Measurements from ENCODE around the gene NLRP1.

Gene NLRP1

GRCh38 chr17:5561736-5562571 is 22.4 kb downstream of the NLRP1 start:
- TF ChIP-seq, protein P1, sequence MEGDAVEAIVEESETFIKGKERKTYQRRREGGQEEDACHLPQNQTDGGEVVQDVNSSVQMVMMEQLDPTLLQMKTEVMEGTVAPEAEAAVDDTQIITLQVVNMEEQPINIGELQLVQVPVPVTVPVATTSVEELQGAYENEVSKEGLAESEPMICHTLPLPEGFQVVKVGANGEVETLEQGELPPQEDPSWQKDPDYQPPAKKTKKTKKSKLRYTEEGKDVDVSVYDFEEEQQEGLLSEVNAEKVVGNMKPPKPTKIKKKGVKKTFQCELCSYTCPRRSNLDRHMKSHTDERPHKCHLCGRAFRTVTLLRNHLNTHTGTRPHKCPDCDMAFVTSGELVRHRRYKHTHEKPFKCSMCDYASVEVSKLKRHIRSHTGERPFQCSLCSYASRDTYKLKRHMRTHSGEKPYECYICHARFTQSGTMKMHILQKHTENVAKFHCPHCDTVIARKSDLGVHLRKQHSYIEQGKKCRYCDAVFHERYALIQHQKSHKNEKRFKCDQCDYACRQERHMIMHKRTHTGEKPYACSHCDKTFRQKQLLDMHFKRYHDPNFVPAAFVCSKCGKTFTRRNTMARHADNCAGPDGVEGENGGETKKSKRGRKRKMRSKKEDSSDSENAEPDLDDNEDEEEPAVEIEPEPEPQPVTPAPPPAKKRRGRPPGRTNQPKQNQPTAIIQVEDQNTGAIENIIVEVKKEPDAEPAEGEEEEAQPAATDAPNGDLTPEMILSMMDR (IDR thresholded peaks at IDR 0.05; ENCODE audit: insufficient read depth, low read length, missing control alignments), result no peak
- POLR2A ChIA-PET, result no interaction called here
- DNase-seq (ENCODE audit: low read depth, low spot score), result no peak
- CTCF ChIA-PET, result no interaction called here
- no peak overlapping the region for H3K4me3 ChIP-seq (ENCODE audit: low read depth, low read length)

- DNase-seq (ENCODE audit: low read depth, low spot score), result no peak
- H3K4me3 ChIP-seq (ENCODE audit: low read depth, low read length), result no peak overlapping the region
- ChIA-PET CTCF (no interaction called here), POLR2A (no interaction called here)
- TF ChIP-seq, protein P1 (IDR thresholded peaks at IDR 0.05; ENCODE audit: insufficient read depth, low read length, missing control alignments), result no peak
These were observed 23.8 kb downstream of the NLRP1 start for GRCh38 chr17:5560361-5560988.

GRCh38 chr17:5558815-5559785 is 25.2 kb downstream of the NLRP1 start:
- ChIA-PET CTCF (interaction anchor here (0.6 to 1.2 kb wide), 2 partner anchors 447 to 877 kb away, joined by 3 to 4 read pairs; no protein-coding TSS in a partner anchor), POLR2A (no interaction called here)
- H3K4me3 ChIP-seq (ENCODE audit: low read depth, low read length), result no peak overlapping the region
- DNase-seq (ENCODE audit: low read depth, low spot score), result no peak
- TF ChIP-seq, protein P1 (IDR thresholded peaks at IDR 0.05; ENCODE audit: insufficient read depth, low read length, missing control alignments), result no peak

GRCh38 chr17:5557990-5558389 is 26.3 kb downstream of the NLRP1 start:
- TF ChIP-seq, protein P1 (IDR thresholded peaks at IDR 0.05; ENCODE audit: insufficient read depth, low read length, missing control alignments), result no peak
- DNase-seq (ENCODE audit: low read depth, low spot score), result no peak
- ChIA-PET CTCF (interaction anchor here (0.6 to 1.0 kb wide), 2 partner anchors 119 to 871 kb away, joined by 3 read pairs; partner anchors contain the start of gene C1QBP), POLR2A (interaction anchor here (1.1 to 1.3 kb wide), 2 partner anchors 41 to 58 kb away, joined by 3 read pairs; no protein-coding TSS in a partner anchor)
- H3K4me3 ChIP-seq (ENCODE audit: low read depth, low read length), result no peak overlapping the region

- TF ChIP-seq, protein P1 (IDR thresholded peaks at IDR 0.05; ENCODE audit: insufficient read depth, low read length, missing control alignments), result no peak
- DNase-seq (ENCODE audit: low read depth, low spot score), result peak; percentile 42
- no peak overlapping the region for H3K4me3 ChIP-seq (ENCODE audit: low read depth, low read length)
- POLR2A ChIA-PET, result interaction anchor here (1.1 to 1.3 kb wide), 3 partner anchors 8 to 58 kb away, joined by 3 read pairs; no protein-coding TSS in a partner anchor
- CTCF ChIA-PET, result interaction anchor here (0.6 to 1.0 kb wide), 2 partner anchors 118 to 872 kb away, joined by 3 read pairs; partner anchors contain the start of gene C1QBP
These were observed 26.8 kb downstream of the NLRP1 start for GRCh38 chr17:5557485-5557884.

All from AG04449 (cell line).